D721Med (cell line): ENCODE measurements around the gene CCDC32.

Source experiments
- DNase-seq: peaks from one replicate; pipeline ENCODE4 v3.0.0; 2011; ENCODE audit warnings: low spot score; ENCODE audit not compliant: insufficient read length
- FAIRE-seq: peaks from 2 replicates; lab custom pipeline; 2011; peaks lifted over from hg19 to GRCh38; lab: Jason Lieb, UNC
- TF ChIP-seq, protein P1 (sequence below): IDR thresholded peaks from 2 replicates; pipeline ENCODE4 v1.5.1; 2012; ENCODE audit warnings: mild to moderate bottlenecking, control low read depth; ENCODE audit not compliant: insufficient read depth; ENCODE audit errors: missing control alignments

CCDC32 gene

DNA sequence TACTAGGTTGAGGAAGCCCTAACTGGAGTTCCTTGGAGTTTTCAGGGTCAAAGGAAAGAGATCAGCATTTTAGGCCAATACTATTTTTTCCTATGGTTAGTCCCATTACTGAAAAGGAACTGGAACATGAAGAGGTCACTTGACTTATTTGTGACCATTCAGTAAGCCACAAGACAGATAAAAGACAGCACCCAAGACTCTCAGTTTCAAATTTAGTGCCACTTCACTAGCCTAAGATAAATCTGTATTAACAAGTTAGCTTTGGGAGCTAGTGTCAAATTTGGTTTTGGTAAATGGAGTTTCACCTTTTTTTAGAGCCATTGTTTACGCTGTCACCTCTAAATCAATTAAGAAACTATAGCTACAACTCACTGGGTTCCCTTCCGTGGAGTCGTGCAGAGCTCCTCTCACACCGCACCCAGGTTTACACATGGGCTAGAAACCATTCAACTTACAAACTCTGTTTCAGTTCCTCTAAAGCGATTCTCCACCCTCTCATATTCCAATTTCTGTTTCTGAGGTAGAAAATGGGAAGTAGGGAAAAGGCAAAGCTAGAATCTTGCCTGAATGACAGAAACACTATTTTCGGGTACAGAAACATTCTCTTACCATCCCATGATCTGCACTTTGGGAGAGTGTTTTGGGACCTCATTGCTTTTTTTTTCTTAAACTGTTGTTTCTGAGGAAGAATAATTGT, 14.4 kb downstream of the CCDC32 start:
- no peak for DNase-seq
- no peak for FAIRE-seq
- TF ChIP-seq, protein P1, sequence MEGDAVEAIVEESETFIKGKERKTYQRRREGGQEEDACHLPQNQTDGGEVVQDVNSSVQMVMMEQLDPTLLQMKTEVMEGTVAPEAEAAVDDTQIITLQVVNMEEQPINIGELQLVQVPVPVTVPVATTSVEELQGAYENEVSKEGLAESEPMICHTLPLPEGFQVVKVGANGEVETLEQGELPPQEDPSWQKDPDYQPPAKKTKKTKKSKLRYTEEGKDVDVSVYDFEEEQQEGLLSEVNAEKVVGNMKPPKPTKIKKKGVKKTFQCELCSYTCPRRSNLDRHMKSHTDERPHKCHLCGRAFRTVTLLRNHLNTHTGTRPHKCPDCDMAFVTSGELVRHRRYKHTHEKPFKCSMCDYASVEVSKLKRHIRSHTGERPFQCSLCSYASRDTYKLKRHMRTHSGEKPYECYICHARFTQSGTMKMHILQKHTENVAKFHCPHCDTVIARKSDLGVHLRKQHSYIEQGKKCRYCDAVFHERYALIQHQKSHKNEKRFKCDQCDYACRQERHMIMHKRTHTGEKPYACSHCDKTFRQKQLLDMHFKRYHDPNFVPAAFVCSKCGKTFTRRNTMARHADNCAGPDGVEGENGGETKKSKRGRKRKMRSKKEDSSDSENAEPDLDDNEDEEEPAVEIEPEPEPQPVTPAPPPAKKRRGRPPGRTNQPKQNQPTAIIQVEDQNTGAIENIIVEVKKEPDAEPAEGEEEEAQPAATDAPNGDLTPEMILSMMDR = no peak

DNA sequence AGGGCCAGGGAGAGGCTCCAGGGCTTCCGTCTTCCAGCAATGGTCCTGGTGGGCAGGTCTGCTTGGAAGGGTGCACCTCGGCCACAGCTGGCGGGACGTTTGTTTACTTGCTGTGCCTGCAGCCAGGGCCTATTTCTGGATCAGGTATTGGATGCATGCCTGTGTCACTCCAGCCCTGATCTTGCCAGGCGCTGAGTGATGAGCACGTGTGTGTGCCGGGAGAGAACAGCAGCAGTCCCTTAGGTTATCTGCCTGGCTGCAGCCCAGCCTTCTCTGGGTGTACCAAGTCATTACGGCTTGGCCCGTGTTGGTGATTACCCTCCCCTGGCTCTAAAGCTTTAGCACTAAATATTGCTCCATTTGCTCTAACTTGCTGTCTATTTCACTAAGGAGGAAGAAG, 14.9 kb downstream of the CCDC32 start:
- FAIRE-seq (no peak), DNase-seq (no peak)
- TF ChIP-seq, protein P1 = no peak

DNA sequence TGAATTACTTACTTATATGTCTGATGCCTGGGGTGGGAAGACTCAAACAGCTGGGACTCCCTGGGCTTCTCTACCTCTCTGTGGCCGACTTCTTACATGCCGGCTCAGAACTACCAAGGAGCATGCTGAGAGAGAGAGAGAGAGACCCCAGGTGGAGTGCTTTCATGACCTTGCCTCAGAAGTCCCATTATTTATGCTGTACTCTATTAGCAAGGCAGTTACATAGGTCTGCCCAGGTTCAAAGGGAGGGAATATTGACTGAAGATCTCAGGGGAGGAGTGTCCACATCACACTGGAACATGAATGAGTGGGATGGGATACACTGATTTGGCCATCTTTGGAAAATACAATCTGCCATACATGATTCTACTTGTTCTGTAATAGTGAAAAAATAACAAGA, 16.2 kb downstream of the CCDC32 start:
- no peak for DNase-seq
- TF ChIP-seq, protein P1 = no peak
- no peak for FAIRE-seq

DNA sequence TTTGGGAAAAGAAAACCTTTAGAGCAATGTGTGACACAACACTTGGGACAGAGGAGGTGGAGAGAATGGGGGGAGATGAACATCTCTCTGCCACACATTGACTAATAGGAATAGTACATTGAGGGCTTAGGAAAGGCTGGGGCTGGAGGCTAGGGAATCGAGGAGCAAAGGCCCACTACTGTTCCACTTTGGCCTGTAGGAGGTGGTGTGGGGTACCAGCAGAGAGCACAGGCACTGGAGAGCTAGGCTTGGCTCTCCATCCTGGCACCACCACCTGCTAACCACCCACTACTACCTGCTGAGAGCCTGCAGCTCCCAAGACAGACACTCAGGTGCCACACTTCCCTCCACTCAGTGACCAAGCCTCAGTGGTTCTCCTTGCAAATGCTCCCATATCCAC, 19.4 kb downstream of the CCDC32 start:
- TF ChIP-seq, protein P1 = no peak
- no peak for DNase-seq
- no peak for FAIRE-seq

DNA sequence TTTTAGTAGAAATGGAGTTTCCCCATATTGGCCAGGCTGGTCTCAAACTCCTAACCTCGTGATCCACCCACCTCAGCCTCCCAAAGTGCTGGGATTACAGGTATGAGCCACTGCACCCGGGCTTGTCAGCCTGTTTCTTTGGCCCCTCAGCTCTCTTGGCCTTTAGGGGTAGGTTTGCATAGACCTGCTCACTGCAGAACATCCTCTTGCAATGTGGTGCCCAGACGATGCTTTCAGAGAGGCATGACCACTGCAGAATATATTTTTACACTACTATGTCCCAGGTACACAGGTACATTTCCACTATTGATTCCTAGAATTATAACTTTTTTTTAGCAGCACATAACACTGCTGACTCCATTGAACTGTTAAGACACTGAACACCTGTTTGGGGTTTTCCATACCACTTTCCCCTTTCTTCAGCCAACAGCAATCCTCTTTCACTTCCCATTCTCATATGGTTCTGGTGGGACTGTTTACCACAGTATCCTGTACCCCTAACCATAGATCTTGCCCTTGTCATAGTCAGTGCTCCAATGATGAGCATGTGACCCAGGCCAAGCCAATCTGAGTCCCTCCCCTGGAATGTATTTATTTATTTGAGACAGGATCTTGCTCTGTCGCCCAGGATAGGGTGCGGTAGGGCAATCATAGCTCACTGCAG, 21.1 kb downstream of the CCDC32 start:
- DNase-seq (no peak), FAIRE-seq (no peak)
- TF ChIP-seq, protein P1 = no peak

DNA sequence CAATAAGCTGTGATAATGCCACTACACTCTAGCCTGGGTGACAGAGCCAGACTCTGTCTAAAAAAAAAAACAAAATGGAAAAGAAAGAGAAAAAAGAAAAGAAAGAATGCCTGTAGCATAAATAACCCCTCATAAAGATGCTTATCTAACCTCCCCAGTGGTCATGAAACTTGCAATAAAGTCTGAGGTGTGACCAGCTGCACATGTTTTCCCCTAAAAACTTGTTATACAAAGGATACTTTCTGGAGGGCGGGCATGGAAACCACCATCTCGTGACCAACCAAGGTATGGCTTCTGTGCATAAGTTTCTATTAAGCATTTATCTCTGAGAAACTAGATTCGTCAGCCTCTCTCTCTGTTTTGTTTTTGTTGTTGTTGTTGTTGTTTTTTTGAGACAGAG, 21.8 kb downstream of the CCDC32 start:
- FAIRE-seq = no peak
- no peak for DNase-seq
- TF ChIP-seq, protein P1 = no peak

DNA sequence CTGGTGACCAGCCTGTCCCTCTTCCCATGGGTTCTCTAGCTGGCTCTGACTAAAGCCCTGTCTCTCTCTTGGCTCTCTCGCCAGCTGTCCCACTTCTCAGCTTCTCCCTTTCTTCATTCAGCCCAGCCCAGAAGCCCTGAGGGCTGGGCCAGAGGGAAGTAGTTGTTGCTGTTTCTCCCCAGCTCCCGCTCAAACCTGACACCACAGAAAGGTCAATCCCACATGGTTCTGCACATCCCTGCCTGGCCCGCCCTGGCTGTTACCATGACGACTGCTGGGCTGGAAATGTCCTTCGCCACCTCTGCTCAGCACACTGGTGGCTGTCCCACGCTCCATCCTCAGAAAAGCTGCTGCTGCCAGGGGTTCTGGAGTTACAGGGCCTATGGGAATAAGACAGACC, 25.9 kb downstream of the CCDC32 start:
- TF ChIP-seq, protein P1 = no peak
- FAIRE-seq = no peak
- no peak for DNase-seq
